Measurements from ENCODE around the gene CCNA2. TPM values are rescaled to one million over a fixed set of nuclear protein-coding genes. Genes with fewer than 3 reads are reported as not detected.
A peak's percentile ranks its signal among the peaks of the same experiment; 100 is the strongest.

Gene CCNA2
- total and polyA plus RNA-seq, 2 donors (not counting 3 experiments of a cell fraction or from before 2014, with no cell fraction given), result 23.3 to 65.4 TPM

DNA sequence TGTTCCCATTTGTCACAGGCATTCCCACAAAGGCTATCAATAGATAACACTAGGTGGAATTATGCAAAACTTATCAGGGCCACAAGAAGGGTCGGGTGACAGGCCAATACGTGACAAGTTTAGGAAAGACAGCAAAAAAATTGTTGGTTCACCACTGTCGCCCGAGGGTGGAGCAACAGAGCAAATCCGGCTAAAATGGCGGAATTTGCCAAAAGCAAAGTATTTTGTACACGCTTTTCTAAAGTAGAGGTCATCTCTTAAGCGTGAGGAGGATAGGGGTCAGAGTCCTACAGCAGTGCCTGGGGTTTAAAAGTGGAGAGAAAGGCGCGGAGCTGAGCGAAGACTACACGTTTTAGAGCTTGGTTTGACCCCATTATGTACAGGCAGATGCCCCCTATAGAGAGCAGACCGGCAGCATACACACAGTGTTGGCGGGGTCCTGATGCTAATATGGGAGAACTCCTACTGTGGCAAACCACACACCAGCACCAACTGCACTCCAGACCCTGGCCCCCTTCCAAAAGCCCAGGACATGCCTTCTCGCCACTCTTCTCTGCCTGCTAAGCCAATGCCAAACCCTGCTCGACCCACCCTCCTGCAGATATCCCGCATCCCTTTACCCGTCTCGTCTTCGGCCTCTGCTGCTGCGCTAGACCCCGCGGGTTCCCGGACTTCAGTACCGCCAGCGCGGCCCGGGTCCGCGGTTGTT lies 733 bp downstream of the CCNA2 start:
- BruUV-seq (replicated peaks), result TSS peak; percentile 28

More for the DNA sequence above, 733 bp downstream of the CCNA2 start:
- dilution Hi-C loops (cut with MboI; ENCODE audit: extremely low pct_ligation_motif_present, low sequenced_read_pairs), result no loop called here
- no peak for TF ChIP-seq POLR2AphosphoS5 (IDR thresholded peaks at IDR 0.05; ENCODE audit: insufficient read depth, low read depth, low read length)
- TF ChIP-seq, protein P1, sequence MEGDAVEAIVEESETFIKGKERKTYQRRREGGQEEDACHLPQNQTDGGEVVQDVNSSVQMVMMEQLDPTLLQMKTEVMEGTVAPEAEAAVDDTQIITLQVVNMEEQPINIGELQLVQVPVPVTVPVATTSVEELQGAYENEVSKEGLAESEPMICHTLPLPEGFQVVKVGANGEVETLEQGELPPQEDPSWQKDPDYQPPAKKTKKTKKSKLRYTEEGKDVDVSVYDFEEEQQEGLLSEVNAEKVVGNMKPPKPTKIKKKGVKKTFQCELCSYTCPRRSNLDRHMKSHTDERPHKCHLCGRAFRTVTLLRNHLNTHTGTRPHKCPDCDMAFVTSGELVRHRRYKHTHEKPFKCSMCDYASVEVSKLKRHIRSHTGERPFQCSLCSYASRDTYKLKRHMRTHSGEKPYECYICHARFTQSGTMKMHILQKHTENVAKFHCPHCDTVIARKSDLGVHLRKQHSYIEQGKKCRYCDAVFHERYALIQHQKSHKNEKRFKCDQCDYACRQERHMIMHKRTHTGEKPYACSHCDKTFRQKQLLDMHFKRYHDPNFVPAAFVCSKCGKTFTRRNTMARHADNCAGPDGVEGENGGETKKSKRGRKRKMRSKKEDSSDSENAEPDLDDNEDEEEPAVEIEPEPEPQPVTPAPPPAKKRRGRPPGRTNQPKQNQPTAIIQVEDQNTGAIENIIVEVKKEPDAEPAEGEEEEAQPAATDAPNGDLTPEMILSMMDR (IDR thresholded peaks at IDR 0.05; ENCODE audit: extremely low read depth in 1 of 2, insufficient read depth in 1 of 2, low read depth in 1 of 2, low read length in 2 of 2), result no peak
- no peak for TF ChIP-seq EZH2 (IDR thresholded peaks at IDR 0.05; ENCODE audit: borderline replicate concordance, low read depth, low read length, severe bottlenecking)
- TF ChIP-seq, protein P2, sequence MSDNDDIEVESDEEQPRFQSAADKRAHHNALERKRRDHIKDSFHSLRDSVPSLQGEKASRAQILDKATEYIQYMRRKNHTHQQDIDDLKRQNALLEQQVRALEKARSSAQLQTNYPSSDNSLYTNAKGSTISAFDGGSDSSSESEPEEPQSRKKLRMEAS (IDR thresholded peaks at IDR 0.05; ENCODE audit: insufficient read depth, insufficient read length), result no peak
- H3K9me3 ChIP-seq (replicated peaks; ENCODE audit: control insufficient read depth, insufficient read depth, low read length), result no peaks in the 10 kb centered on the region
- peak overlapping the region; percentile 95 for H3K4me2 ChIP-seq (ENCODE audit: insufficient read depth, low read length)
- H3K4me3 ChIP-seq (replicated peaks in 1 of 3; ENCODE audit: insufficient read depth in 1 of 3, low read depth in 1 of 3, low read length in 3 of 3), result peak overlapping the region; percentile 86 to 96 (median 86)
- intact Hi-C loops (cut with micrococcal nuclease), result loop anchor here (1.0 to 5.0 kb wide), 3 partner anchors 22 to 754 kb away; partner anchors contain the start of gene EXOSC9
- peaks cover 50% of the 10 kb centered on the region for H3K79me2 ChIP-seq (ENCODE audit: control insufficient read depth, insufficient read depth, low read length)
- CTCF ChIA-PET, result interaction anchor here (0.6 to 1.3 kb wide), 4 partner anchors 12 to 755 kb away, joined by 3 to 5 read pairs (median 4); partner anchors contain the start of gene SMIM43
- peak overlapping the region; percentile 37 for H3K27ac ChIP-seq (ENCODE audit: insufficient read depth, low read depth, low read length)
- no peaks in the 10 kb centered on the region for H4K20me1 ChIP-seq (replicated peaks; ENCODE audit: control insufficient read depth, extremely low read depth, insufficient read depth, low read length)
- peak overlapping the region; percentile 85 for H2AFZ ChIP-seq (ENCODE audit: low read depth, low read length)
- DNase-seq (ENCODE audit: low read depth, low spot score), result peak; percentile 39
- H3K9ac ChIP-seq (replicated peaks; ENCODE audit: extremely low read depth, insufficient read depth, low read length), result peak overlapping the region; percentile 71
- POLR2A ChIA-PET, result no interaction called here
- peaks cover 27% of the 10 kb centered on the region for H3K4me1 ChIP-seq (ENCODE audit: control insufficient read depth, extremely low read depth, insufficient read depth, low read length)
- H3K9me1 ChIP-seq (replicated peaks; ENCODE audit: control insufficient read depth, extremely low read depth, insufficient read depth, low read length), result no peaks in the 10 kb centered on the region
- no peaks in the 10 kb centered on the region for H3K27me3 ChIP-seq (ENCODE audit: control insufficient read depth in 2 of 2, insufficient read depth in 2 of 2, low read length in 2 of 2)
- peak; percentile 71 for FAIRE-seq
- H3K36me3 ChIP-seq (ENCODE audit: control insufficient read depth in 2 of 2, extremely low read depth in 1 of 2, insufficient read depth in 2 of 2, low read length in 2 of 2), result peaks cover 0 to 17% of the 10 kb centered on the region in 2 experiments

Data from endothelial cell of umbilical vein (primary cell).